ENCODE results near the gene TRIM37. TPM values are rescaled to one million over a fixed set of nuclear protein-coding genes. Genes with fewer than 3 reads are reported as not detected.

The TRIM37 gene
- total RNA-seq, 1 experiment from 2014 or later, result 87.2 TPM

DNA sequence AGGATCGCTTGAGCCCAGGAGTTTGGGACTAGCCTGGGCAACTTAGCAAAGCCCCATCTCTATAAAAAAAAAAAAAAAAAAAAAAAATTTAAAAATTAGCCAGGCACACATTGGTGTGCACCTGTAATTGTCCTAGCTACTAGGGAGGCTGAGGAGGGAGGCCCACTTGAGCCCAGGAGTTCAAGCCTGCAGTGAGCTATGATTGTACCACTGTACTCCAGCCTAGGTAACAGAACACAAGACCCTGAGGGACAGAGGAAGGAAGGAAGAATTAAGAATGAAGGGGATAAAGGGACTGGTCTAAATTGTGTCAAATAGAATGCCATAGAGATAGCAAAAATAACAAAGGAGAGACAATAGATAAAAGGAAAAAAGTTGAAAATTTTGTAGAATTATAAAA lies 102.8 kb downstream of the TRIM37 start:
- Histone ChIP-seq H3K27ac (no peak overlapping the region), H3K9me3 (replicated peaks) (no peaks in the 10 kb centered on the region), H3K27me3 (replicated peaks) (no peaks in the 10 kb centered on the region), H3K4me1 (replicated peaks) (peaks cover 44% of the 10 kb centered on the region), H3K4me3 (no peak overlapping the region), H3K36me3 (peaks cover 45% of the 10 kb centered on the region)
- DNase-seq (ENCODE audit: low read depth in 1 of 2, low spot score in 2 of 2), result no peak

DNA sequence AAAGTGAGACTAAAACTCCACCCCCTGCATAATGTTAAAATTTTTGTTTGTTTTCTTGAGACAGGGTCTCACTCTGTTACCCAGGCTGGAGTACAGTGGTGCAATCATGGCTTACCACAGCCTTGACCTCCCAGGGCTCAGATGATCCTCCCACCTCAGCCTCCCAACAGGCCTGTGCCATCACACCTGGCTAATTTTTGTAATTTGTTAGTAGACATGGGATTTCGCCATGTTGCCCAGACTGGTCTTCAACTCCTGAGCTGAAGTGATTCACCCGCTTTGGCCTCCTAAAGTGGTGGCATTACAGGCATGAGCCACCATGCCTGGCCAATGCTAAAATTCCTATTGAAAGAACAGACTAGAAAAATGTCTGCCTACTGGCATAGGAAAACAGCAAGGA lies 103.8 kb downstream of the TRIM37 start:
- peak in 1 of 2 experiments; percentile 35 for DNase-seq (ENCODE audit: low read depth in 1 of 2, low spot score in 2 of 2)

DNA sequence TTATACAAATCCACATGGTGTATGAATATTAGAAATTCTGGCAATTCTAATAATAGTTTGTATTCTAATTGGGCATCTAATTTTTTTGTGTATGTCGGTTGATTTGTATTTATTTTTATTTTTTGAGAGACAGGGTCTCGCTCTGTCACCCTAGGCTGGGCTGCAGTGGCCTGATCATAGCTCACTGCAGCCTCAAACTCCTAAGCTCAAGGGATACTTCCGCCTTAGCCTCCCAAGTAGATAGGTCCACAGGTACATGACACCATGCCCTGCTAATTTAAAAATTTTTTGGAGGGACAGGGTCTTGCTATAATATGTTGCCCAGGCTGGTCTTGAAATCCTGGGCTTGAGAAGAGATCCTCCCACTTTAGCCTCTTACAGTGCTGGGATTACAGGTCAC lies 104.6 kb downstream of the TRIM37 start:
- Histone ChIP-seq H3K4me3 (no peak overlapping the region), H3K27me3 (replicated peaks) (no peaks in the 10 kb centered on the region), H3K36me3 (peaks cover 36% of the 10 kb centered on the region), H3K9me3 (replicated peaks) (no peaks in the 10 kb centered on the region), H3K4me1 (replicated peaks) (peaks cover 60% of the 10 kb centered on the region), H3K27ac (peak overlapping the region; percentile 85)
- DNase-seq (ENCODE audit: low read depth in 1 of 2, low spot score in 2 of 2), result no peak

More for the DNA sequence above, 103.8 kb downstream of the TRIM37 start:
- H3K4me3 ChIP-seq, result no peak overlapping the region
- H3K9me3 ChIP-seq (replicated peaks), result no peaks in the 10 kb centered on the region
- peaks cover 54% of the 10 kb centered on the region for H3K4me1 ChIP-seq (replicated peaks)
- peaks cover 41% of the 10 kb centered on the region for H3K36me3 ChIP-seq
- H3K27me3 ChIP-seq (replicated peaks), result no peaks in the 10 kb centered on the region
- H3K27ac ChIP-seq, result peak overlapping the region; percentile 85

DNA sequence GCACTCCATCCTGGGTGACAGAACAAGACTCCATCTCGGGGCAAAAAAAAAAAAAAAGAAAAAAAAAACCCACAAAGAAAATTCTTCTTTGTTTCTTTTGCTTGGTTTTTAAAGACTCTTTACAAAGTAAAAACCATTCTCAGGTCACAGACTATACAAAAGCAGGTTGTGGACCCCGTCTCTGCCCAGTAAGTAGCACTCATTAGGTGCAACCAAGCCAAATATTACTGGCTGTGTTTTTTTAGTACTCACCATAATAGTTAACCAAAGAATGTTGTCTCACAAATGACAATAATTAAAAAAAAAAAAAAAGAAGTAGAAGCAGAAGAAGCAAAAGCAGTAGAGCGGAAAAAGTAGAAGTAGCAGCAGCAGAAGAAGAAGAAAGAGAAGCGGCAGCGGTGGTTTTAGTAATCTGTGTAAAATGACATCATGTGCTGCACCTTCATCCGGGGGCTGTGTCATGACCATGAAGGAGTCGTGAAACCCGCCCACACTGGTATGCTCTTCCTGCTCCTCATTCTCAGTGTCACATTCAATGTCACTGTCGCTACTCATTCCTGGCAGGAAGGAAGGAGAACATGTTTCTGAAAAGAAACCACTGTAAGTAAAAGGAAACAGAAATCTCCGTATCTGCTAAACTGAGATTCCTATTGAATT lies 105.4 kb downstream of the TRIM37 start:
- Histone ChIP-seq H3K4me1 (replicated peaks) (peaks cover 60% of the 10 kb centered on the region), H3K9me3 (replicated peaks) (no peaks in the 10 kb centered on the region), H3K36me3 (peaks cover 35% of the 10 kb centered on the region), H3K4me3 (peak overlapping the region; percentile 6), H3K27ac (peak overlapping the region; percentile 85), H3K27me3 (replicated peaks) (no peaks in the 10 kb centered on the region)
- DNase-seq (ENCODE audit: low read depth in 1 of 2, low spot score in 2 of 2), result peak; percentile 94 to 97

DNA sequence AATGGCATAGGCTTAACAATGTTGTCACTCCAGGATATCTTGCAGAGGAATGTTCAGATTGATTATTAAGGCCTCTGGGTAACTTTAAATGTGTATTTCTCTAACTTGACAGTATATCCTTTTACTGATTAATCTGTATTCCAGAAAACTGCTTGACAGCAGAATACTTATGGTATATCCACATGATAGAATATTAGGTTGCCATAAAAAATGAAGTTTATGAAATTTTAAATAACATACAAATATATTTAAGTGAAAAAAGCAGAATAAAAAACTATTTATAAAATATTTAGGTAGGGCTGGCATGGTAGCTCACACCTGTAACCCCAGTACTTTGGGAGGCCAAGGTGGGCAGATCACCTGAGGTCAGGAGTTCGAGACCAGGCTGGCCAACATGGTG lies 106.7 kb downstream of the TRIM37 start:
- DNase-seq (ENCODE audit: low read depth in 1 of 2, low spot score in 2 of 2), result no peak
- no peak overlapping the region for H3K4me3 ChIP-seq
- H3K9me3 ChIP-seq (replicated peaks), result no peaks in the 10 kb centered on the region
- peaks cover 22% of the 10 kb centered on the region for H3K36me3 ChIP-seq
- no peak overlapping the region for H3K27ac ChIP-seq
- H3K4me1 ChIP-seq (replicated peaks), result peaks cover 60% of the 10 kb centered on the region
- H3K27me3 ChIP-seq (replicated peaks), result no peaks in the 10 kb centered on the region

DNA sequence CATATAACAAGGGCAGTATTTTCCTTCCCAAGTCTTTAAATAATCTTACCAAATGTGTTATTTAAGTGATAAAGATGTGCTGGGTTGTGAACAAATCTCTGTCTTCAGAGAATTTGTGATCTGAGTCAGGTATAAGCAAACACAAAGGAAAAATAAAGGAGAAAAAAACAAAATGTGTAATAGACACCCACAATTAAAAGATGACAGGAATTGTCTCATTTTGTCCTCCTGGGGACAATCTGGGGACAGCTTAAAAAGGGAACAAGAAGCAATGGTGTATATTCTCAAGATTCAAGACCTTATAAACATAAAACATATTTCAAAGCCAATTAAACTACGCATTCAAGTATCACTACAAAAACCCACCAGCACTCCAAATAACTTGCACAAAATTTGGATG lies 107.2 kb downstream of the TRIM37 start:
- DNase-seq (ENCODE audit: low read depth in 1 of 2, low spot score in 2 of 2), result no peak
- peaks cover 56% of the 10 kb centered on the region for H3K4me1 ChIP-seq (replicated peaks)
- H3K4me3 ChIP-seq, result no peak overlapping the region
- H3K36me3 ChIP-seq, result peaks cover 21% of the 10 kb centered on the region
- no peaks in the 10 kb centered on the region for H3K27me3 ChIP-seq (replicated peaks)
- peak overlapping the region; percentile 59; the same call in 1 of the 2 replicates for H3K27ac ChIP-seq
- no peaks in the 10 kb centered on the region for H3K9me3 ChIP-seq (replicated peaks)

DNA sequence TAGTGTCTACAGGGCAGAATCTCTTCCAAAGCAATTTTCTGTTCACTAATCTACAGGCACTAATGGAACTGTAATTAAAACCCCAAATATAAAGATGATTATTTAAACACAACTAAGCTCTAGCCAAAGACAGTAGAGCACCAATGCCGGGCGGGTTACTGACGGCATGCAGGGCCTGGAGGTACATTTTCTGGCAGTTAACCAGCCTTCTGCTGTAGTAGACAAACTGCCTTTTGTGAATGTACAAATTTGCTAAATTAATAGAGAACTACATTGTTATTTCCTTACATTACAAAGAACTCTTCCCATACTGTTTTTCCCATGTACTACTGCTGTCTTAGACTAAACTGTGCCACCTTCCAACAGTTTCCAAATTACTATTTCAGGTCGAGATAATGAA lies 107.8 kb downstream of the TRIM37 start:
- DNase-seq (ENCODE audit: low read depth in 1 of 2, low spot score in 2 of 2), result no peak
- H3K4me1 ChIP-seq (replicated peaks), result peaks cover 56% of the 10 kb centered on the region
- H3K4me3 ChIP-seq, result no peak overlapping the region
- H3K27ac ChIP-seq, result peak overlapping the region; percentile 59
- no peaks in the 10 kb centered on the region for H3K27me3 ChIP-seq (replicated peaks)
- H3K36me3 ChIP-seq, result peaks cover 25% of the 10 kb centered on the region
- peaks cover under 1% of the 10 kb centered on the region; the same call in 1 of the 2 replicates for H3K9me3 ChIP-seq (replicated peaks)

DNA sequence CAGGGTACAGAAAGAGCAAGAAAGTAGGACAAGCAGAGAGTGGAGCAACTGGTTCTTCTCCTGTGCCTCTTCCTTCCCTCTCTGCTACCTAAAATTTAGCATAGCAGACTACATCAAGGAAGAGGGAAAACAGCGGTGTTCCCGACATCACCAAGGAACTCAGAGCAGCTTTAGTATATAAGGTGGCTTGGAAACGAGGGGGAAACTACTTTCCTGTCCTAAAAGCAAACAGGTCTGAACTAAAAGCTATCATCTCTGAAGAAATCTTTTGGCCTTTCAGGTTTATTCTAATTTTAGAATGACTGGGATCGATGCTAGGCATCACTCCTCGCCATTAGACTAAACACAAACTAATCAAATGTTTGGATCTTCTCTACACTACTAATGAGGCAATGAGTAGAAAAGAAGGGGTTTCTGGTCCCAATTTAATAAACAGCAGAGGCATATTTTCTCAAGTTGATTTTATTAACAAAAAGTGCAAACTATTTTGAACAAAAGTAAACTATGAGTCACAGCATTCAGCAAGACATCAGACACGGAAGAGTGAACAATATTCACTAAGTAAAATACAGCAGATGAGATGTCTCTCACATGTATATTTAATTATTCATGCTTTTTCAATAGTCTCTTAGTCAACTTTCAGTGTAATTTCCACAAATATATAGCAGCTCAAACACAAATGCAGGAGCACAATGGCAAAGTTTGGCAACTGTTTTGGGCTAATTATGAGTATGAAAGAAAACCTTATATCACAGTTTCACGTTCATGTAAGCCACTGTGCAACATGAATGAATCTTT lies 108.7 kb downstream of the TRIM37 start:
- peak in 1 of 2 experiments; percentile 58 for DNase-seq (ENCODE audit: low read depth in 1 of 2, low spot score in 2 of 2)
- Histone ChIP-seq H3K27me3 (replicated peaks) (no peaks in the 10 kb centered on the region), H3K4me1 (replicated peaks) (peaks cover 60% of the 10 kb centered on the region), H3K4me3 (no peak overlapping the region), H3K36me3 (peaks cover 34% of the 10 kb centered on the region), H3K9me3 (replicated peaks) (peaks cover 3% of the 10 kb centered on the region; the same call in 1 of the 2 replicates), H3K27ac (peak overlapping the region; percentile 59)

DNA sequence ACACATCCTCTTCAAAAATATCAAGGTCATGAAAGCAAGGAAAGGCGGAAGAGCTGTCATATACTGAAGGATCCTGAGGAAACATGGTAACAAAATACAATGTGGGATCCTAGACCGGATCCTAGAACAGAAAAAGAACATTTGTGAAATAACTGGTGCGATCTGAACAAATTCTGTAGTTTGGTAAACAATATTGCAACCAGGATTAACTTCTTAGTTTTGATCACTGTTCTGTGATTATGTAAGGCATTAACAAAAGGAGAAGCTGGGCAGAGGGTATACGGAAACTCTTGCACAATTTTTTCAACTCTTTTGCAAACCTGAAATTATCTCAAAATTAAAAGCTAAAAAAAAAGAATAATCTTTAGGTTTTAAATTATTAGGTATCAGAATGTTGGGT lies 109.7 kb downstream of the TRIM37 start:
- Histone ChIP-seq H3K27ac (no peak overlapping the region), H3K36me3 (peaks cover 34% of the 10 kb centered on the region), H3K4me3 (no peak overlapping the region), H3K4me1 (replicated peaks) (peaks cover 59% of the 10 kb centered on the region), H3K27me3 (replicated peaks) (no peaks in the 10 kb centered on the region), H3K9me3 (replicated peaks) (peaks cover 3% of the 10 kb centered on the region; the same call in 1 of the 2 replicates)
- DNase-seq (ENCODE audit: low read depth in 1 of 2, low spot score in 2 of 2), result no peak

DNA sequence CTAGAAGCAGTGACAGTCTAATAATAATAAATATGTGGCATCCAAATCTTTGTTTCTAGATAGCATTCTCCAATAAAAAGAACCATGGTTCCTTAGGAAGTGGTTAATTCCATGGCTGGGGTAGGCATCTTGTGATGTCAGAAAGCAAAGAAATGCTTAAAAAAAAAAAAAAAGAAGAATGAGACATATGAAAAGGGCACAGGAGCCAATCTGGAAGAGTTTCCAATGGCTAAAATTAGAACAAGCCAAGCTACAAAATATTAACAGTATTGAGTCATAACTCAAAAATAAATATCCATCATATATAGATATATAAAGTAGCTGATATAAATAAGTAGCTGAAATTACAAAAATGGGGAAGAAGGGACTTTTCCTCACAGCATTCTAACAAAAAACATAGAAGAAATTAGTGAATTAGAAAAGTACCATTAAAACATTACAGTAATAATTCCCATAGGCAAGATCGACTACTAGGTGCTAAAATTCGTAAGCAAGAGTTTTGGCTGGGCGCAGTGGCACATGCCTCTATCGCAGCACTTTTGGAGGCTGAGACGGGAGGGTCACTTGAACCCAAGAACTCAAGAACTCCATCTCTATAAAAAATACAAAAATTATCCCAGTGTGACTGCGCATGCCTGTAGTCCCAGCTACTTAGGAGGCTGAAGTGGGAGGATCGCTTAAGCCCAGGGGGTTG lies 111.3 kb downstream of the TRIM37 start:
- peaks cover 3% of the 10 kb centered on the region; the same call in 1 of the 2 replicates for H3K9me3 ChIP-seq (replicated peaks)
- DNase-seq (ENCODE audit: low read depth in 1 of 2, low spot score in 2 of 2), result no peak
- no peaks in the 10 kb centered on the region for H3K27me3 ChIP-seq (replicated peaks)
- peaks cover 56% of the 10 kb centered on the region for H3K4me1 ChIP-seq (replicated peaks)
- H3K36me3 ChIP-seq, result peaks cover 31% of the 10 kb centered on the region
- H3K4me3 ChIP-seq, result no peak overlapping the region
- no peak overlapping the region for H3K27ac ChIP-seq

DNA sequence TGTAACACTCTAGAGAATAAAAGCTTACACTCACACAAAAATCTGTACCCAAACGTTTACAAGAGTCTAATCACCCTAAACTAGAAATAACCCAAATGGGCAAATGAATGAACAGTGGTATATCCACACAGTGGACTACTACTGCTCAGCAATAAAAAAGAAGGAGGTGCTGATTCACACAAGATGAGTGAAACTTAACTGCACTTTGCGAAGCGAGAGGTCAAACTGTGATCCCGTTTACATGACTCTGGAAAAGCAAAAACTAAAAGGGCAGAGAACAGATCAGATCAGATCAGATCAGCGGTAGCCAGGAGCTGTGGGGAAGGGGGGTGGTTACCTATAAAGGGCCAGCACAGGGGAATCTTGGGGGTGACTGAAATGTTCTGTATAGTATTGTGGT lies 113.4 kb downstream of the TRIM37 start:
- DNase-seq (ENCODE audit: low read depth in 1 of 2, low spot score in 2 of 2), result no peak
- H3K27ac ChIP-seq, result peak overlapping the region; percentile 85
- H3K36me3 ChIP-seq, result peaks cover 15% of the 10 kb centered on the region

DNA sequence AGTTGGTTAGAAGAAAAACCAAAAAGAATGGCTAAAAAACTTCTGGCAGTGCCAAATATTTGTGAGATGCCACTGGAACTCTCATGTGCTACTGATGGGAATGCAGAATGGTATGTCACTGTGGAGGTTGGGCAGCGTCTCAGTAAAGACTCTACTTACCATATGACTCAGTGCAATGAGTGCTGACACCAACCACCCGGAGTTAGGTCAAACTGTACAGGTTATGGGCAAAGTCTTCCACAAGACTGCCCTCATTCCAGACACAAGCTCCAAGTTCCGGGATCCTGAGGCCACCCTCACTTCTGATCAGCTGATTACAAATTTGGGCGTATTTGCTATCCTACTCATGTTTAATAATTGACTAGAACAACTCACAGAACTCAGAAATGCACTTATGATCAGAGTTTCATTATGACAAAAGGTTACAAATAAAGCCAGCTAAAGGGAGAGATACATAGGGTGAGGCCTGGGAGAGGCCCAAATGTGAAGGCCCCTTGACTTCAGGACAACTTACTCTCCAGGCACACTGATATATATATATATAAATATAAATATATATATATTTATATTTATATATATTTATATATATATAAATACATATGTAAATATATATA lies 114.9 kb downstream of the TRIM37 start:
- peak; percentile 80 to 87 for DNase-seq (ENCODE audit: low read depth in 1 of 2, low spot score in 2 of 2)
- H3K4me3 ChIP-seq, result no peak overlapping the region
- H3K27me3 ChIP-seq (replicated peaks), result no peaks in the 10 kb centered on the region
- H3K9me3 ChIP-seq (replicated peaks), result peaks cover 3% of the 10 kb centered on the region; the same call in 1 of the 2 replicates
- H3K27ac ChIP-seq, result peak overlapping the region; percentile 85
- peaks cover 13% of the 10 kb centered on the region for H3K36me3 ChIP-seq
- H3K4me1 ChIP-seq (replicated peaks), result peaks cover 28% of the 10 kb centered on the region

More for the DNA sequence above, 113.4 kb downstream of the TRIM37 start:
- Histone ChIP-seq H3K9me3 (replicated peaks) (peaks cover 3% of the 10 kb centered on the region; the same call in 1 of the 2 replicates), H3K27me3 (replicated peaks) (no peaks in the 10 kb centered on the region), H3K4me1 (replicated peaks) (peaks cover 39% of the 10 kb centered on the region), H3K4me3 (no peak overlapping the region)

DNA sequence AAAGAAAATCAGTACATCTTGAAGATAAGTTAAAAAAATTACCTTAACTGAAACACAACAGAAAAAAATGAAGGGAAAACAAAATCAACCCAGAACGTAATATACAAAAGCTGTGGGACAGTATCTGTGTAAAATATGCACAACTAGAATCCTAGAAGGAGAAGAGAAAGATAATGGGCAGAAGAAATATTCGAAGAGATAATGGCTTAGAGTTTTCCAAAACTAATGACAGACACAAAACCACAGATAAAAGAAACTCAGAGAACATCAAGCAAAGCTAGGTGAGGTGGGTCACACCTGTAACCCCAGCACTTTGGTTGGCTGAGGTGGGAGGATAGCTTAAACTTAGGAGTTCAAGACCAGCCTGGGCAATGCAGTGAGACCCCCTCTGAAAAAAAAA lies 117.1 kb downstream of the TRIM37 start:
- H3K36me3 ChIP-seq, result peaks cover 13% of the 10 kb centered on the region

More for the DNA sequence above, 117.1 kb downstream of the TRIM37 start:
- Histone ChIP-seq H3K27me3 (replicated peaks) (no peaks in the 10 kb centered on the region), H3K9me3 (replicated peaks) (peaks cover 3% of the 10 kb centered on the region; the same call in 1 of the 2 replicates), H3K27ac (no peak overlapping the region), H3K4me1 (replicated peaks) (peaks cover 28% of the 10 kb centered on the region), H3K4me3 (no peak overlapping the region)
- no peak for DNase-seq (ENCODE audit: low read depth in 1 of 2, low spot score in 2 of 2)

All from SJSA1 (cell line).